Measurements from ENCODE around the gene CNTN1.

Gene CNTN1

DNA sequence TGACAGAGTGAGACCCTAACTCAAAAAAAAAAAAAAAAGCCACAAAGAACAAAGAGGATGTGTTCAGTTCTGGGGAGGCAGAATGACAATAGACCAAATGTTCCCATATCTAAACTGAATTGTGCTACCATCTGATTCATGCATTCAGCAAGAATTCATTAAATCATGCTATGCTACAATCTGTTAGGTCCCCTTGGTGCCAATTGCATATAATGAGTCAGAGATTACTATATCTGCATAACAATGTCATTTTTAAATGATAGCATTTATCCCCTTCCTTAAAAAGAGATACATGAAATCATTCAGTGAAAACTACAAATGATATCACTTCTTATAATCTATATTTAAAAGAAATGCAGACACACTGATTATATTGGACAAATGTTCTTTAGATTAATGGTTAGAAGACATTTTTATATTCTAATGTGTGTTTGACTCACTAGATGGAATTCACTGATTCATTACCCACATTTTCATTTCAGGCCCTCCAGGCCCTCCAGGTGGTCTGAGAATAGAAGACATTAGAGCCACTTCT is 288.3 kb downstream of the CNTN1 start:
- in situ Hi-C loops (cut with HindIII; ENCODE audit: low sequenced_read_pairs), result no loop called here
- DNase-seq (ENCODE audit: low read depth, low spot score), result peak; percentile 53
- TF ChIP-seq, protein P1, sequence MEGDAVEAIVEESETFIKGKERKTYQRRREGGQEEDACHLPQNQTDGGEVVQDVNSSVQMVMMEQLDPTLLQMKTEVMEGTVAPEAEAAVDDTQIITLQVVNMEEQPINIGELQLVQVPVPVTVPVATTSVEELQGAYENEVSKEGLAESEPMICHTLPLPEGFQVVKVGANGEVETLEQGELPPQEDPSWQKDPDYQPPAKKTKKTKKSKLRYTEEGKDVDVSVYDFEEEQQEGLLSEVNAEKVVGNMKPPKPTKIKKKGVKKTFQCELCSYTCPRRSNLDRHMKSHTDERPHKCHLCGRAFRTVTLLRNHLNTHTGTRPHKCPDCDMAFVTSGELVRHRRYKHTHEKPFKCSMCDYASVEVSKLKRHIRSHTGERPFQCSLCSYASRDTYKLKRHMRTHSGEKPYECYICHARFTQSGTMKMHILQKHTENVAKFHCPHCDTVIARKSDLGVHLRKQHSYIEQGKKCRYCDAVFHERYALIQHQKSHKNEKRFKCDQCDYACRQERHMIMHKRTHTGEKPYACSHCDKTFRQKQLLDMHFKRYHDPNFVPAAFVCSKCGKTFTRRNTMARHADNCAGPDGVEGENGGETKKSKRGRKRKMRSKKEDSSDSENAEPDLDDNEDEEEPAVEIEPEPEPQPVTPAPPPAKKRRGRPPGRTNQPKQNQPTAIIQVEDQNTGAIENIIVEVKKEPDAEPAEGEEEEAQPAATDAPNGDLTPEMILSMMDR (IDR thresholded peaks at IDR 0.05; ENCODE audit: low read depth, low read length), result no peak
- no peak overlapping the region for H3K4me3 ChIP-seq (ENCODE audit: low read depth, low read length)

DNA sequence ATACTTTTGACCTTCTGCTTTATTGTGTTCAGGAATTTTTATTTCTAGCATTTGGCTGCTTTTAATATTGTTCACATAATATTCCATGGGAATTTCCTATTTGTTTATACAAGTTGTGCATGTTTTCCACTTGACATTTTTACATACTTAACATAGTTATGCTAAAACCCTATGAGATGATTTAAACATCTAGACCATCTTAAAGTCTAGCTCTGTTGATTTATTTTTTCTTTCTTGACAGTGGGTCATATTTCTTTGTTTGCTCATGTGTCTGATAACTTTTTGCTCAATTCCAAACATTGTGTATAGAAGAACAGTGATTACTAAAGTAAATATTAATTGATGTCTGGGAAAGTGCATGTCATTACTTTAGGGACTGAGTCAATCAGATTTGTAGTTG is 293.8 kb downstream of the CNTN1 start:
- TF ChIP-seq, protein P1 (IDR thresholded peaks at IDR 0.05; ENCODE audit: low read depth, low read length), result no peak
- no peak for DNase-seq (ENCODE audit: low read depth, low spot score)
- H3K4me3 ChIP-seq (ENCODE audit: low read depth, low read length), result no peak overlapping the region
- in situ Hi-C loops (cut with HindIII; ENCODE audit: low sequenced_read_pairs), result no loop called here

DNA sequence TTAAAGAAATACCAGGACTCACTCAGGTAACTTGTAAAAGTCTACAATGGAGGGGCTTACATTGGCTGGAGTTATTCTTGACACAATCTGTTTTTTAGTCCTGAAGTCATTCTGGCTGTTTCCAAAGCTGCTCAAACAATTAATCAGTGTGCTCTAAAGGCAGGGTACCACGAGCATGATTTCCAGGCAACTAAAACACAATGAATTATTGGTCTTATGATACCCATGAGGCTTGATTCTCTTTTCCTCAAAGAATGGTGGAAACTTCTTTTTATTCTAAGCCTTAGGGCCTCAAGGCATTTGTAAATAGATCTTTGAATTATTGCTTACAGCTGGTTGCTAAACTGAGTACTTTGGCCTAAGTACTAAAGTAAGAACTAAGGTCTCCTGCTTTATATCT is 296.1 kb downstream of the CNTN1 start:
- TF ChIP-seq, protein P1 (IDR thresholded peaks at IDR 0.05; ENCODE audit: low read depth, low read length), result no peak
- no peak overlapping the region for H3K4me3 ChIP-seq (ENCODE audit: low read depth, low read length)
- in situ Hi-C loops (cut with HindIII; ENCODE audit: low sequenced_read_pairs), result no loop called here
- no peak for DNase-seq (ENCODE audit: low read depth, low spot score)

DNA sequence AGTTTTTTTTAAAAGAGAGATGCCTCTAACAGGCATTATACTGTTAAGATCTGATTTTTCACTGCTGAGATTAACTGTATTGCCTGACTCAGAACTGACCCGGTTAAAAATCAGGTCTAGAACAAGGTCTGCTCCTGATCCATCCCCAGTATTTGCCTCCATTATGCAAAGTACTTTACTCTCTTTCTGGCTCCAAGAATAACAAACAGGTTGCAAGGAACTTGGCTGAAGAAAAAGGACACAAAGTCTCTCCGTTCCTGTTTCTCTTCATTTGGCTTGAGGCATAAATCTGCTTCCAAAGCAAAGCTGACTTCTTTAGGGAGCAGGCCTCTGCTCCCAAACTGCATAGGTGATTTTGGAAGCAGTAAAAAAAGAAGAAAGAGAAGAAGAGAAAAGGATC is 296.6 kb downstream of the CNTN1 start:
- peak; percentile 19 for DNase-seq (ENCODE audit: low read depth, low spot score)
- H3K4me3 ChIP-seq (ENCODE audit: low read depth, low read length), result no peak overlapping the region
- in situ Hi-C loops (cut with HindIII; ENCODE audit: low sequenced_read_pairs), result no loop called here
- TF ChIP-seq, protein P1 (IDR thresholded peaks at IDR 0.05; ENCODE audit: low read depth, low read length), result no peak

DNA sequence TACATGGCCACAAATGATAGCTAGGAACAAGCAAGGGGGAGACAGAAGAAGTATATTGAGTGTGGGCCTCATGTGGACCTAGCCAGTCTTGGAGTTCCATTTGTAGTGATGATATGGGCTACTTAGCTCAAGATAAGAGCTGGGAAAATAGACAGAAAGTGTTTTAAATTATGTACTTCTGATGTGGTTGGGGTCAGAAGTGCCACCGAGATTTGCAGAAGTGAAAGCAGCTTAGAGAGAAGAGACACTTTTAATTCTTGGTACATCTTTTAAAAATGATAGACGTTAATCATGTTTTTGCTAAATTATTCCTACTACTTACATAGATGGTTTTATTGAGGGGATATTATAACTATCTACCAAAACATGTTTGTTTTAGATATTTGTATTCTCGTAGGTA is 297.5 kb downstream of the CNTN1 start:
- no peak overlapping the region for H3K4me3 ChIP-seq (ENCODE audit: low read depth, low read length)
- TF ChIP-seq, protein P1 (IDR thresholded peaks at IDR 0.05; ENCODE audit: low read depth, low read length), result no peak
- in situ Hi-C loops (cut with HindIII; ENCODE audit: low sequenced_read_pairs), result no loop called here
- DNase-seq (ENCODE audit: low read depth, low spot score), result no peak

DNA sequence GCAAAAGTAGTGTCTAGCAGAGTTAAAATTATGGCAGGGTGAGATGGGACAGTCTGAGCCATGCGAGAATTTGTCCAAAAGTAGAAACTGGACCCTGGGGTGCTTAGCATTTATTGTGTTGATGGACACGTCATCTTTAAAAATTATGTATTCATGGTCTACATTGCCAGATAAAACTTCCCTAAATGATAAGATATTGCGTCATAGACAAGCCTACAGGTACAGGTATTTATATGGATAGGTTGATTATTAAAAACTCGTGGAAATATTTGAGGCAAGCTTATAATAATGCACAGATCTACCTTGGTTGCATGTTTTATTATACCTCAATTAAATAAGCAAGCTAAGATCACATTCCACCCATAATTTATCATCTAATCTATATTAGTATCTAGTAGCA is 299.9 kb downstream of the CNTN1 start:
- DNase-seq (ENCODE audit: low read depth, low spot score), result no peak
- TF ChIP-seq, protein P1 (IDR thresholded peaks at IDR 0.05; ENCODE audit: low read depth, low read length), result no peak
- H3K4me3 ChIP-seq (ENCODE audit: low read depth, low read length), result no peak overlapping the region
- in situ Hi-C loops (cut with HindIII; ENCODE audit: low sequenced_read_pairs), result no loop called here

DNA sequence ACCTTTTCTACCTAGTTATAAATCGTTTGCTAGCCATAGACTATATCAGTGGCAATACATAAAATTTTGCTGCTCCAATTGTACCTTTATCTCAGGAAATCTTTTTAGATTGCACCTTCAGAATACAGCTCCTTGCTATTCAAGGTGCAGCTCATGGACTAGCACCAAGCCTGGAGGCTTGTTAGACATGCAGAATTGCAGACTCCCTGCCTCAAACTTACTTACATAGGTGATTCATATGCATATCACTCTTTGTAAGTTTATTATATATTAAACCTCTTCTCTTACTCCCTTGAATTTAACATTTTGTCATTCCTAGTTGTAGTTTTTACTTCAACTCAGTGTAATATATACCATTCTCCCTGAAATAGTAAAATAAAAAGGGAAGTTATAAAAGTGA is 300.4 kb downstream of the CNTN1 start:
- TF ChIP-seq, protein P1 (IDR thresholded peaks at IDR 0.05; ENCODE audit: low read depth, low read length), result no peak
- DNase-seq (ENCODE audit: low read depth, low spot score), result no peak

More for the DNA sequence above, 300.4 kb downstream of the CNTN1 start:
- H3K4me3 ChIP-seq (ENCODE audit: low read depth, low read length), result no peak overlapping the region
- in situ Hi-C loops (cut with HindIII; ENCODE audit: low sequenced_read_pairs), result no loop called here

All from astrocyte of the spinal cord (primary cell).